BE2C (cell line): ENCODE results near the gene DOP1A.
"Not testable (repeated sequence)": the region's sequence is repeated elsewhere in the genome, so short reads cannot be mapped to it uniquely, and the experiment has no call there.

Experiments
- DNase-seq: peaks from one replicate; pipeline ENCODE4 v3.0.0-alpha.2; 2020
- H3K27me3 ChIP-seq: fragments of 250-450 bp; sonication (Bioruptor Pico); 2 replicates; pipeline ENCODE4 v1.5.1; 2020; ENCODE audit warnings: mild to moderate bottlenecking
- H3K36me3 ChIP-seq: fragments of 250-450 bp; sonication (Bioruptor Pico); 2 replicates; pipeline ENCODE4 v1.5.1; 2020; ENCODE audit warnings: mild to moderate bottlenecking
- H3K4me1 ChIP-seq: fragments of 250-450 bp; sonication (Bioruptor Pico); 2 replicates; pipeline ENCODE4 v1.5.1; 2020
- H3K4me3 ChIP-seq: 2 replicates; pipeline ENCODE4 v1.5.1; 2011; ENCODE audit warnings: low read depth, low read length
- H3K9me3 ChIP-seq: fragments of 250-450 bp; sonication (Bioruptor Pico); 2 replicates; pipeline ENCODE4 v1.5.1; 2020
- CTCF ChIP-seq: IDR thresholded peaks from 2 replicates; pipeline ENCODE4 v1.5.1; 2012; ENCODE audit warnings: mild to moderate bottlenecking, low read depth, low read length

Gene DOP1A

GRCh38 chr6:83190626-83191025, 123.2 kb downstream of the DOP1A start:
- no peak for DNase-seq
- Histone ChIP-seq H3K9me3 (no peaks in the 10 kb centered on the region), H3K36me3 (peaks cover 32% of the 10 kb centered on the region), H3K4me1 (no peaks in the 10 kb centered on the region; the same call in 1 of the 2 replicates), H3K27me3 (no peaks in the 10 kb centered on the region), H3K4me3 (no peak overlapping the region)
- no peak for TF ChIP-seq CTCF

GRCh38 chr6:83191974-83192373, 124.5 kb downstream of the DOP1A start:
- Histone ChIP-seq H3K4me3 (peak overlapping the region; percentile 91), H3K36me3 (peaks cover 34% of the 10 kb centered on the region)
- not testable (repeated sequence) for H3K4me1 ChIP-seq, H3K27me3 ChIP-seq, H3K9me3 ChIP-seq, DNase-seq

GRCh38 chr6:83192456-83192855, 125.0 kb downstream of the DOP1A start:
- H3K27me3 ChIP-seq, result no peaks in the 10 kb centered on the region
- DNase-seq, result no peak
- H3K4me3 ChIP-seq, result peak overlapping the region; percentile 91
- no peaks in the 10 kb centered on the region for H3K9me3 ChIP-seq
- H3K36me3 ChIP-seq, result peaks cover 29% of the 10 kb centered on the region
- H3K4me1 ChIP-seq, result no peaks in the 10 kb centered on the region; the same call in 1 of the 2 replicates
- TF ChIP-seq CTCF, result no peak

GRCh38 chr6:83192871-83193746, 125.6 kb downstream of the DOP1A start, which contains the start of the genes PGM3 and RWDD2A:
TSS of gene PGM3 (minus strand) at chr6:83193265. CDS start at chr6:83191012, 2,253 bp downstream.
TSS of gene RWDD2A (plus strand) at chr6:83193357. CDS start at chr6:83194452, 1,095 bp downstream.
- DNase-seq, result peak; percentile 94

GRCh38 chr6:83193747-83194566, 126.5 kb downstream of the DOP1A start:
- Histone ChIP-seq H3K4me3 (peak overlapping the region; percentile 91), H3K36me3 (peaks cover 24% of the 10 kb centered on the region), H3K27me3 (no peaks in the 10 kb centered on the region), H3K9me3 (no peaks in the 10 kb centered on the region), H3K4me1 (no peaks in the 10 kb centered on the region; the same call in 1 of the 2 replicates)
- no peak for TF ChIP-seq CTCF
- DNase-seq, result peak; percentile 55

More at GRCh38 chr6:83192871-83193746, 125.6 kb downstream of the DOP1A start, which contains the start of the genes PGM3 and RWDD2A:
- Histone ChIP-seq H3K9me3 (no peaks in the 10 kb centered on the region), H3K4me1 (no peaks in the 10 kb centered on the region; the same call in 1 of the 2 replicates), H3K36me3 (peaks cover 26% of the 10 kb centered on the region), H3K27me3 (no peaks in the 10 kb centered on the region), H3K4me3 (peak within 1 kb of the TSS; percentile 91)
- no peak for TF ChIP-seq CTCF

GRCh38 chr6:83198486-83199172, 131.2 kb downstream of the DOP1A start:
- no peak for TF ChIP-seq CTCF
- no peaks in the 10 kb centered on the region for H3K9me3 ChIP-seq
- peaks cover 12% of the 10 kb centered on the region; the same call in 1 of the 2 replicates for H3K36me3 ChIP-seq
- DNase-seq, result no peak
- no peaks in the 10 kb centered on the region for H3K27me3 ChIP-seq
- peaks cover 8% of the 10 kb centered on the region for H3K4me1 ChIP-seq
- no peak overlapping the region for H3K4me3 ChIP-seq
